ENCODE results near the gene ATG2A.

Gene ATG2A

DNA sequence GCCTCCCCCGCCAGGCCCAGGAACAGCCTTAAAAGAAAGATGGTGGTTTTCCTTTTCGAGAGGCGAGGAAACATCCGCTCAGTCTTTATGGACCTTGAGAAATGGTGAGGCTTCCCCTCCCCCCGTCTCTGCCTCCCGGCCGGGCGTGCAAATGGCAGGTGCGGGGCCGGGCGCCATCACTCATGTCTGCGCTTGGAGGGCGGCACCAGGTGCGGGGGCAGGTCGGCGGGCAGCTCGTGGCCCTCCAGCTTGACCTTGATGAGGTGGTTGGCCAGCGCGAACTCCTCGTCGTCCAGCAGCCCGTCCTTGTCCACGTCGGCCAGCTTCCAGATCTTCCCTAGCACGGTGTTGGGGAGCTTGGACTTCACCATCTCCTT lies 62.9 kb downstream of the ATG2A start:
- TF ChIP-seq, protein P1, sequence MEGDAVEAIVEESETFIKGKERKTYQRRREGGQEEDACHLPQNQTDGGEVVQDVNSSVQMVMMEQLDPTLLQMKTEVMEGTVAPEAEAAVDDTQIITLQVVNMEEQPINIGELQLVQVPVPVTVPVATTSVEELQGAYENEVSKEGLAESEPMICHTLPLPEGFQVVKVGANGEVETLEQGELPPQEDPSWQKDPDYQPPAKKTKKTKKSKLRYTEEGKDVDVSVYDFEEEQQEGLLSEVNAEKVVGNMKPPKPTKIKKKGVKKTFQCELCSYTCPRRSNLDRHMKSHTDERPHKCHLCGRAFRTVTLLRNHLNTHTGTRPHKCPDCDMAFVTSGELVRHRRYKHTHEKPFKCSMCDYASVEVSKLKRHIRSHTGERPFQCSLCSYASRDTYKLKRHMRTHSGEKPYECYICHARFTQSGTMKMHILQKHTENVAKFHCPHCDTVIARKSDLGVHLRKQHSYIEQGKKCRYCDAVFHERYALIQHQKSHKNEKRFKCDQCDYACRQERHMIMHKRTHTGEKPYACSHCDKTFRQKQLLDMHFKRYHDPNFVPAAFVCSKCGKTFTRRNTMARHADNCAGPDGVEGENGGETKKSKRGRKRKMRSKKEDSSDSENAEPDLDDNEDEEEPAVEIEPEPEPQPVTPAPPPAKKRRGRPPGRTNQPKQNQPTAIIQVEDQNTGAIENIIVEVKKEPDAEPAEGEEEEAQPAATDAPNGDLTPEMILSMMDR (conservative IDR thresholded peaks at IDR 0.05) = no peak
- no peak overlapping the region for H3K27ac ChIP-seq

DNA sequence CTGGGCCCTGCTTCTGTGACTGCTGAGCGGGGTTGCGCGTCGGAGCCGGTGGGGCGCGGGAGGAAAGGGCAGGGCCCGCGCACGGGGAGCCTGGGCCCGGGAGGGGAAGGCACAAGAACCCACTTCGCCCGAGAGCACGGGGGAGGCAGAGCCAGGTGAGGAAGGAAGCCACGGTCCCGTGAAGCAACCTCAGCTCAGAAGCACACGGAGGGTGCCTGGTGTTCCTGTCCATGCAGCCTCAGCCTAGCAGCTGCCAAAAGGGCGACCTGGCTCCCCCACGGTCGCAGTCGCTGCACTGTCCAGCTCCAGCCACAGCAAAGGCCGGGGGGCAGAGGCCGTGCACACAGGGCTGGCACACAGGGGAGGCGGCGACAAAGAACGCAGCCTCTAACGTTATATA lies 63.3 kb downstream of the ATG2A start:
- TF ChIP-seq, protein P1 (conservative IDR thresholded peaks at IDR 0.05) = no peak
- H3K27ac ChIP-seq = no peak overlapping the region

DNA sequence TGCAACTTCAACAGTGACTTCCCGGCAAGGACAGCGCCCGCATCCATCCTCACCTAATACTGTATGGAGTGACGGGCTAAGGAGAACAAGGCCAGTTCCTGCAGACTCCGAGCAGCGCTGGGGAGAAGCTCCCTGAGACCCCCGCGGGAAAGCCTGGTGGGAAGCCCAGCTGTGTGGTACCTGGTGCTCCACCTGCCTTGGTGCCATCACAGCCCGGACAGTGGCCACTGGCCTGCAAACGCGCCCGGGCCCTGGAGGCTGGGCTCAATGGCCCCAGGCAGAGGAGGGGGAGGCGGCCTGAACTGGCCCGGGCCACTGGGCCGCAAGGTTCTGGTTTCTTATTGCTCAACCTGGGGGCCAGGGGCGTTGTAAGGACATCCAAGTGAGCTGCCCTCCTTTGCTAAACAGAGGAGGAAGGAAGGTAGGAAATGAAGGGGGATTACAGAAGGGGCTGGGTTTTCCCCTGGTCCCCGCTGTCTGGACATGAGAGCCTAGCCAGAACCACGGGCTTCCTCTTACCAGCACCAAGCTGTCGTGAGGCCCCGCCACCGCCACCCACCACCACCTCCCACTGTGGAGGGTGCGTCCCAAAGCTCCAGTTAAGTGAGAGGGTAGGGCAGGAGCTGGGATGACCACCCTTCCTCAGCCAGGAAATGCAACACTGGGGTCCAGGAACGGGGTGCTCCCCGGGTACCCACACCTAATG lies 64.1 kb downstream of the ATG2A start:
- TF ChIP-seq, protein P1 (conservative IDR thresholded peaks at IDR 0.05) = no peak

DNA sequence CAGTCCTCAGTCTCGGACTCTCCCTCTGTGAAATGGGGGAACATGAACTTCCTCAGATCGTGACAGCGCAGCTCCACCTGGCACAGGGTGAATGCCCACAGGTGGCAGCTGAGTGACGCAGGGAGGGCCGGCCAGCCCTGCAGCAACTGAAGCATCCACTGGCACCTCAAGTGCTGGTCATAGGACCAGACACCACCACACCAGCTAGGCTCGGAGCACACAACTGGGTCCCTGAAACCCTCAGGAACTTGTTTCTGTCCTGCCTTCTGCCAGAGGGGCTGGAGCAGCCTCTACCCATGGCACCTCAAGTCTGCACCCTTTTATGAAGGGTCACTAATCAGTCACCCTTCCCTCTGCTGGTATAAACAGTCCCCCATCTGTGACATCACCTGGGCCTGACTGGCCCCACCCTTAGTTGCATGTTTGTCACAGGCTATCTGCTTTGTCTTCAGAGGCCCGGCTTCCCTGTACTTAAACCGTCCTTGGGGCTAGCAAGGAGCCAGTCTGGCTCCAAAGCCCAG lies 65.1 kb downstream of the ATG2A start:
- H3K27ac ChIP-seq = no peak overlapping the region; the same call in 1 of the 2 replicates
- TF ChIP-seq, protein P1 (conservative IDR thresholded peaks at IDR 0.05) = no peak

More for the DNA sequence above, 64.1 kb downstream of the ATG2A start:
- H3K27ac ChIP-seq = no peak overlapping the region; the same call in 1 of the 2 replicates

DNA sequence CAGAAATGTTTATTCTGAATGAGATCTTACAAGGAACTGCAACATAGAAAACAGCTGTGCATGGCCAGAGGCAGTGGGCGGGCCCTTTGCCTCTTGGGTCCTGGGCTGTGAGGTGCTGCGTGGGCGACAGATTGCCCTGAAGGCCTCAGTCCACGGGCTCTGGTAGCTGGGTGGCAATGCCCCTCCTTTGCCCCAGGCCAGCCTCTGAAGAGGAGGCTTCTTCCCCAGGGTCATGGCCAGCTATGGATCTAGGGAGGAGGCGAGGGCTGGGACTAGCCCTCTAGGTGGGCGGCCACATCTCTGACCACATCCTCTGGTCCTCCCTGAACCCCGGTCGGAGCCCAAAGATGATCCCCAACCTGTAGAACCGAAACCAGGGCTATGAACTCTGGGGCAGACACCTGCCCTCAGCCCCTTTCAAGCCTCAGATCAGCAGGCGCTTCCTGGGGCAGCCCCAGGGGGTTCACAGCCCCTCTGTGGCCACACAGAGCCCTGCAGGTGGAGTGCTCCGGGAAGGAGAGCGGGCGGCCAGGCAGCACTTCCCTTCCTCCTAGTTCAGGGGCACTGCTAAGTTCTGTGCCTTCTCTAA lies 65.9 kb downstream of the ATG2A start:
- TF ChIP-seq, protein P1 (conservative IDR thresholded peaks at IDR 0.05) = no peak
- no peak overlapping the region for H3K27ac ChIP-seq

DNA sequence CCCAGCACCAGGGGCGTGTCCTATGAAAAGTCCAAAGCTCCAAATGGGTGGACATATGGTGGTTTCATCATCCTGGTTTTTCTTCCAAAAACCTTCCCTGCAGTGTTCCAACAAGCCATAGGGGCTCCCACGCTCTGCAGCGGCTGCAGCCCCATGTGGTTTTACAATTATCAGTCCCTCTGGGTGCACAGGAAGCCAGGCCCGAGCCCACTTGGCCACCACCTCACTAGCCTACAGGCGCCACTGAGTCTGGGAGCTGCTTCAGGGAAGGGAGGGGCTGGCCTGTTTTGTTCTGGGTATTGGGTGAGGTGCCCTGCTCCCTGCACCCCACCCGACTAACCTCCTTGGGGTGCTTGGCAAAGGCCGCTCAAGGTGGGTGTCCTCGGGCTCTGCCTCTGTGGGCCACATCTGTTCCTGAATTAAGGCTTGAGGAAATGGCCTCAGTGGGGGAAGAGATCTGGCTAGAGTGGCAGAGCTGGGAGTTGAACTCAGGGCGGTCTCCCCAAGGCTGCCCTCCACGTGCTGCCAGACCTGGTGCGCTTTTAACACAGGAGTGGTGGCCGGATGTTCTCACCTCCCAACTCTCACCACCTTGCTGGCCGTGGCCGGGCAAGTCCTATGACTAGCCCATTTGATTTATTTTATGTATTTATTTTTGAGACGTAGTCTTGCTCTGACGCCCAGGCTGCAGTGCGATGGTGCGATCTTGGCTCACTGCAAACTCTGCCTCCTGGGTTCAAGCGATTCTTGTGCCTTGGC lies 67.2 kb downstream of the ATG2A start:
- TF ChIP-seq, protein P1 (conservative IDR thresholded peaks at IDR 0.05) = no peak
- H3K27ac ChIP-seq = peak overlapping the region; percentile 7; the same call in 1 of the 2 replicates

Data from VCaP (cell line).